ENCODE data around the gene TRIO.

The TRIO gene

DNA sequence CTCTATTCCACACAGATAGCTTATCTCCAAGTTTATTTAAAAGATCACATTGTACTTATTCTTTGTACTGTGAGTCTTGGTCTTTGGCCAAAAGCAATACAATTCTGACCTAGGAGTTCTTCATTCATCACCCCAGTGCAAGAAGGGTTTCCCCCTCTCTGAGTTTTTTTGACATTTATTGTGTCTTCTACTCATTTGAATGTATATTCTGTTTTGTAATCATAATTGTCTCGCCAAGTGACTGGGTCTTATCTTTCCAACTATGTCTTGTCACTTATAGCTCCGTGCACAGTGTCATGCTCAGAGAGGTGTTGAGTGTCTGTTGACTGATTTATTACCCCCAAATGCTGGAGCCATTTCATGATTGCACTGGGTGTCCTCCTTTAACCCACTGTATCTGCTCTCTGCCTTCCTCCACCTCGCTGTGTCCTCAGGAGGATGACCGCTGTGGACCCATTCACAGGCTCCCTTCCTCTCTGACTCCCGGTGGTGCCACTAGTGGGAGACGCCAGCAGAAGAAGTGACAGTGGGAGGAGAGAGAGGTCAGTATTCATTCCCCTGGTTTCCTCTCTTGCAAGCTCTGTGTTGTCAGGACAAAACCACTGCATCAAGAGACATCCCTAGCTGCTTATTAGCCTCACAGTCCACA lies 11.2 kb upstream of the TRIO start:
- Histone ChIP-seq H3K4me3 (no peak overlapping the region), H3K27me3 (no peaks in the 10 kb centered on the region), H3K9me3 (no peaks in the 10 kb centered on the region), H3K36me3 (no peaks in the 10 kb centered on the region), H3K4me1 (peaks cover 0 to 11% (median 0%) of the 10 kb centered on the region in 4 donors), H3K27ac (no peak overlapping the region)
- intact Hi-C loops (cut with DNase I; ENCODE audit: low total_unique reads), result no loop called here
- TF ChIP-seq, protein P1, sequence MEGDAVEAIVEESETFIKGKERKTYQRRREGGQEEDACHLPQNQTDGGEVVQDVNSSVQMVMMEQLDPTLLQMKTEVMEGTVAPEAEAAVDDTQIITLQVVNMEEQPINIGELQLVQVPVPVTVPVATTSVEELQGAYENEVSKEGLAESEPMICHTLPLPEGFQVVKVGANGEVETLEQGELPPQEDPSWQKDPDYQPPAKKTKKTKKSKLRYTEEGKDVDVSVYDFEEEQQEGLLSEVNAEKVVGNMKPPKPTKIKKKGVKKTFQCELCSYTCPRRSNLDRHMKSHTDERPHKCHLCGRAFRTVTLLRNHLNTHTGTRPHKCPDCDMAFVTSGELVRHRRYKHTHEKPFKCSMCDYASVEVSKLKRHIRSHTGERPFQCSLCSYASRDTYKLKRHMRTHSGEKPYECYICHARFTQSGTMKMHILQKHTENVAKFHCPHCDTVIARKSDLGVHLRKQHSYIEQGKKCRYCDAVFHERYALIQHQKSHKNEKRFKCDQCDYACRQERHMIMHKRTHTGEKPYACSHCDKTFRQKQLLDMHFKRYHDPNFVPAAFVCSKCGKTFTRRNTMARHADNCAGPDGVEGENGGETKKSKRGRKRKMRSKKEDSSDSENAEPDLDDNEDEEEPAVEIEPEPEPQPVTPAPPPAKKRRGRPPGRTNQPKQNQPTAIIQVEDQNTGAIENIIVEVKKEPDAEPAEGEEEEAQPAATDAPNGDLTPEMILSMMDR (IDR thresholded peaks at IDR 0.05), result no peak
- DNase-seq, result no peak

DNA sequence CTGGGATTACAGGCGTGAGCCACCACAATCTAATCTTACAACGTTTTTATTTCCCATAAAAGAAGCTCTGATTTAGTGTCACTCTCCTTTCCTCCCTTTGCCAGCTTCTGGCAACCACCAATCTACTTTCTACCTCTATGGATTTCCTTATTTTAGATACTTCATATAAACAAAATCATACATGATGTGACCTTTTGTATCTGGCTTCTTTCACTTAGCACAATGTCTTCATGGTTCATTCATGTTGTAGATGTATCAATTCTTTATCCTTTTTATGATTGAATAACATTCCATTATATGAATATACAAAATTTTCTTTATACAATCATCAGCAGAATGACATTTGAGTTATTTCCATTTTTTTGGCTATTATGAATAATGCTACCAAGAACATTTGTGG lies 9.7 kb upstream of the TRIO start:
- no peak overlapping the region for H3K4me3 ChIP-seq
- no peaks in the 10 kb centered on the region for H3K36me3 ChIP-seq
- DNase-seq, result no peak
- no peaks in the 10 kb centered on the region for H3K9me3 ChIP-seq
- H3K4me1 ChIP-seq, result peaks cover 0 to 11% (median 0%) of the 10 kb centered on the region in 4 donors
- no peaks in the 10 kb centered on the region for H3K27me3 ChIP-seq
- intact Hi-C loops (cut with DNase I; ENCODE audit: low total_unique reads), result no loop called here
- no peak overlapping the region for H3K27ac ChIP-seq
- TF ChIP-seq, protein P1 (IDR thresholded peaks at IDR 0.05), result no peak

DNA sequence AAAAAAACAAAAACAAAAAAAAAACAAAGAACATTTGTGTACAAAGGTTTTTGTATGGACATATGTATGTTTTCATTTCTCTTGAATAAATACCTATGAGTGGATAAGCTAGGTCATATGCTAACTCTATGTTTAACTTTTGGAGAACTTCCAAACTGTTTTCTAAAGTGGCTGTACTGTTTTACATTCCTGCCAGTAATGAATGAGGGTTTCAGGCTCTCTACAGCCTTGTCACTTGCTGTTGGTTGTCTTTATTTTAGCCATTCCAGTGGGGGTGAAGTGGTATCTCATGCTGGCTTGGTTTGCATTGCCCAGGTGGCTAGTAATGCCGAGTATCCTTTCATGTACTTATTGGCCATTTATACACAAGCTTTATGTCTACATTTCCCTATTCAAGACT lies 9.1 kb upstream of the TRIO start:
- Histone ChIP-seq H3K27ac (no peak overlapping the region), H3K9me3 (no peaks in the 10 kb centered on the region), H3K36me3 (no peaks in the 10 kb centered on the region), H3K4me1 (peaks cover 0 to 11% (median 0%) of the 10 kb centered on the region in 4 donors), H3K4me3 (no peak overlapping the region), H3K27me3 (no peaks in the 10 kb centered on the region)
- intact Hi-C loops (cut with DNase I; ENCODE audit: low total_unique reads), result no loop called here
- TF ChIP-seq, protein P1 (IDR thresholded peaks at IDR 0.05), result no peak
- no peak for DNase-seq

DNA sequence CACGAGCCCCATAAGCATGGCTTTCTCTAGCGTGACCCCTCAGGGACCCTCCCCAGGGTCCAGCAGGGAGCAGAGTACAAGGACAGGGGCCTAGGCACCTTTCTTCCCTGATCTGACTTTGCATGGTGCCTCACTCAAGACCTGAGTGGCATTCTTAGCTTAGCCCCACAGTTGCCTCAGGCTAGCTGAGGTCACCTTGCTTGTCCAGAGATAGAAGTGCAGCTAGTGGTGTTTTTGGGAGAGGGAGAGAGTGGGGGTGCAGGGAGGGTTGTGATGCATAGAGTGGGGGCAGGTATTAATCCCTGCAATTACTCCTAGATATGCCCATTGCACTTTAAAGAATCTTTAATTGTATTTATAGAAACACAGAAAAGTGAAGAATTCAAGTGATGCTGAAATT lies 8.4 kb upstream of the TRIO start:
- intact Hi-C loops (cut with DNase I; ENCODE audit: low total_unique reads), result no loop called here
- Histone ChIP-seq H3K27ac (no peak overlapping the region), H3K9me3 (no peaks in the 10 kb centered on the region), H3K4me3 (no peak overlapping the region), H3K27me3 (no peaks in the 10 kb centered on the region), H3K4me1 (peaks cover 0 to 11% (median 0%) of the 10 kb centered on the region in 4 donors), H3K36me3 (no peaks in the 10 kb centered on the region)
- TF ChIP-seq, protein P1 (IDR thresholded peaks at IDR 0.05), result no peak
- DNase-seq, result no peak

DNA sequence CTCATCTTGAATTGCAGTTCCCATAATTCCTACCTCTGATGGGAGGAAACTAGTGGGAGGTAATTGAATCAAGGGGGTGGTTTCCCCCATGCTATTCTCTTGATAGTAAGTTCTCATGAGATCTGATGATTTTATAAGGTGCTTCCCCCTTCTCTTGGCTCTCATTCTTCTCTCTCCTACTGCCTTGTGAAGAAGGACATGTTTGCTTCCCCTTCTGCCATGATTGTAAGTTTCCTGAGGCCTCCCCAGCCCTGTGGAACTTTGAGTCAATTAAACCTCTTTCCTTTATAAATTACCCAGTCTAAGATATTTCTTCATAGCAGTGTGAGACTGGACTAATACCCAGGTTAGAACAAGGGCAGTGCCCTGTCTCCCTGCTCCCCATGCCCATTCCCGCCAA lies 7.5 kb upstream of the TRIO start:
- H3K36me3 ChIP-seq, result no peaks in the 10 kb centered on the region
- DNase-seq, result no peak
- TF ChIP-seq, protein P1 (IDR thresholded peaks at IDR 0.05), result no peak
- H3K4me3 ChIP-seq, result no peak overlapping the region
- intact Hi-C loops (cut with DNase I; ENCODE audit: low total_unique reads), result no loop called here
- H3K9me3 ChIP-seq, result no peaks in the 10 kb centered on the region
- H3K4me1 ChIP-seq, result peaks cover 0 to 15% (median 0%) of the 10 kb centered on the region in 4 donors
- no peaks in the 10 kb centered on the region for H3K27me3 ChIP-seq
- no peak overlapping the region for H3K27ac ChIP-seq

DNA sequence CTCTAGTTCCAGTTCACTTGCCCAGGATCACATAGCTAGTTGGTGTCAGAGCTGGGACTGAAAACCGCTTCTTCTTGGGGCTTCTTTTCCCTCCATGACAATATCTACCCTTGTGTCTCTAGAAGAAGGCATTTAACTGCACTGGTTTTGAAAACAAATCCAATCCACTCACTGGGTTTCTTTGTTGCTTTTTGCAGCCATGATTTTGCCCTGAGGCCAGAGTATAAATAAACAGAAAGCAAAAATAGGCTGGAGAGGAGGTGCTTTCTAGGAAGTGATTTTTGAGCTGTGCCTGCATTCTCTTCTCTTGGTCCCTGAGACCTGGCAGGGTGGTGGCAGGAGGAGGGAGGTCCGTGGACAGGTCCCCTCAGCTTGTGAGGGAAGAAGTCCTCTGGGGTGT lies 6.9 kb upstream of the TRIO start:
- no peaks in the 10 kb centered on the region for H3K27me3 ChIP-seq
- H3K36me3 ChIP-seq, result no peaks in the 10 kb centered on the region
- no peak for DNase-seq
- peaks cover 0 to 16% (median 0%) of the 10 kb centered on the region in 4 donors for H3K4me1 ChIP-seq
- H3K27ac ChIP-seq, result no peak overlapping the region
- intact Hi-C loops (cut with DNase I; ENCODE audit: low total_unique reads), result no loop called here
- no peaks in the 10 kb centered on the region for H3K9me3 ChIP-seq
- TF ChIP-seq, protein P1 (IDR thresholded peaks at IDR 0.05), result no peak
- H3K4me3 ChIP-seq, result no peak overlapping the region
